ENCODE data around the gene IMMP1L.

The IMMP1L gene

GRCh38 chr11:31412946-31413345 lies 96.5 kb downstream of the IMMP1L start:
- TF ChIP-seq, protein P1, sequence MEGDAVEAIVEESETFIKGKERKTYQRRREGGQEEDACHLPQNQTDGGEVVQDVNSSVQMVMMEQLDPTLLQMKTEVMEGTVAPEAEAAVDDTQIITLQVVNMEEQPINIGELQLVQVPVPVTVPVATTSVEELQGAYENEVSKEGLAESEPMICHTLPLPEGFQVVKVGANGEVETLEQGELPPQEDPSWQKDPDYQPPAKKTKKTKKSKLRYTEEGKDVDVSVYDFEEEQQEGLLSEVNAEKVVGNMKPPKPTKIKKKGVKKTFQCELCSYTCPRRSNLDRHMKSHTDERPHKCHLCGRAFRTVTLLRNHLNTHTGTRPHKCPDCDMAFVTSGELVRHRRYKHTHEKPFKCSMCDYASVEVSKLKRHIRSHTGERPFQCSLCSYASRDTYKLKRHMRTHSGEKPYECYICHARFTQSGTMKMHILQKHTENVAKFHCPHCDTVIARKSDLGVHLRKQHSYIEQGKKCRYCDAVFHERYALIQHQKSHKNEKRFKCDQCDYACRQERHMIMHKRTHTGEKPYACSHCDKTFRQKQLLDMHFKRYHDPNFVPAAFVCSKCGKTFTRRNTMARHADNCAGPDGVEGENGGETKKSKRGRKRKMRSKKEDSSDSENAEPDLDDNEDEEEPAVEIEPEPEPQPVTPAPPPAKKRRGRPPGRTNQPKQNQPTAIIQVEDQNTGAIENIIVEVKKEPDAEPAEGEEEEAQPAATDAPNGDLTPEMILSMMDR (IDR thresholded peaks at IDR 0.05), result no peak
- H3K27ac ChIP-seq, result no peak overlapping the region
- no peak for DNase-seq (ENCODE audit: low spot score)
- H3K4me3 ChIP-seq, result no peak overlapping the region

DNA sequence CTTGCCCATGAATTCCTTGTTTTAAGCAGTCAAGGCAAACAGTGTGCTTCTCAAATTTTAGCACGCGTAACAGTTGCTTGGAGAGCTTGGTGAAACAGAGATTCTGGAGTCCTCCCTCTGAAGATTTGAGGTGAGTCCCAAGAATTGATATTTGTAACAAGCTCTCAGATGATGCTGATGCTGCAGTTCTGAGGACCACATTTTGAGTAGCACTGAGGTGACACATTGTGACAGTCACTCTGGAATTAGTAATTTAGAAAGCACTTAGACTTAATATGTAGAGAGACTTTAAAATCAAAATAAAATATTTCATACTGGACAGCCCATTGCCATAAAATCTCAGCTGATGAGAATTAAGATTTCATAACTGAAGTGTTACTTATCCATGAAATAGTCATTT lies 101.2 kb downstream of the IMMP1L start:
- Histone ChIP-seq H3K27ac (no peak overlapping the region), H3K4me3 (no peak overlapping the region)
- TF ChIP-seq, protein P1 (IDR thresholded peaks at IDR 0.05), result no peak
- DNase-seq (ENCODE audit: low spot score), result no peak

DNA sequence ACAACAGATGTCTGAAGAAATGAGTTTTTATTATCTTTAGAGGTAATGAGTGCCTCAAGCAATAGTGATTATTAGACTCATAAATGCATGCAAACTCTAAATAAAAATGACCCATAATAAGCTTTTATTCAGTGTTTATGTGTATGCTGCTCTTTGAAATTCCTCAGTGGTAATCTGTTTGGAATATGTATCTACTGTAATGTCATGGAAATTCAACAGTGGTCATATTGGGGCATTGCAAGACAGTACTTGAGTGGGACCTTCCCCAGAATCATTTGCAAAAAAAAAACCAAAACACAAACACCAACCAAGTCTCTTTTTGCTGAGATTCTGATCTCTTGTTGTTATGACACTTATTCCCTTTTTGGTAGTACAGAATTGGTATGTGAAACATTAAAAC lies 104.8 kb downstream of the IMMP1L start:
- TF ChIP-seq, protein P1 (IDR thresholded peaks at IDR 0.05), result no peak
- Histone ChIP-seq H3K27ac (no peak overlapping the region), H3K4me3 (no peak overlapping the region)
- no peak for DNase-seq (ENCODE audit: low spot score)

DNA sequence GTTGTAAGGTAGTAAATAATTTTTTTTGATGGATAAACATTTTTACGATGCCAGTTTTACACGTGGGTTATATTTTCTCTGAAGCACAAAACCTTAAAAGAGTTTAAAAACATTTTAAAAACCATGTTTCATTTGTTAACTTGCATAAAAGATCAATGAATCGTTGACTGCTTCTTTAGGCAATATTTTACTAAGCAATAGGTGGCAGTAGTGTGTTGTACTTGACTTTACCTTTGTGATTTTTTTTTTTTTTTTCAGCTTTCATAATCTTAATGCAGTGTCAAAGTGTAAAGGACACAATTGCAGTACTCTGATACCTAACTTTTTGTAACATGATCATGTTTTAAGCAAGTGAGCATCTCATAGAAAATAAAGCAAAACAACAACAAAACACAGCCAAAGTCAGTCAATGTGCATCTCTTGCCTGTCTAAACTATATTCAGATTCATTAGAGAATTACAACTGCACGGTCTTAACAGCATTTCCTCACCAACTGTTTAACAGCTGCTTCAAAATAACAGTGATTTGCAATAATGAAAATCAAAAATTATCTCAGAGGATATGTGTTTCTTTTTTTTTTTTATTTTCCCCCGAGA lies 112.1 kb downstream of the IMMP1L start:
- TF ChIP-seq, protein P1 (IDR thresholded peaks at IDR 0.05), result no peak
- no peak overlapping the region for H3K27ac ChIP-seq
- no peak overlapping the region for H3K4me3 ChIP-seq
- DNase-seq (ENCODE audit: low spot score), result no peak

- no peak overlapping the region for H3K27ac ChIP-seq
- no peak overlapping the region for H3K4me3 ChIP-seq
- DNase-seq (ENCODE audit: low spot score), result no peak
- TF ChIP-seq, protein P1 (IDR thresholded peaks at IDR 0.05), result no peak
Observed at GRCh38 chr11:31387379-31387778, 122.0 kb downstream of the IMMP1L start.

DNA sequence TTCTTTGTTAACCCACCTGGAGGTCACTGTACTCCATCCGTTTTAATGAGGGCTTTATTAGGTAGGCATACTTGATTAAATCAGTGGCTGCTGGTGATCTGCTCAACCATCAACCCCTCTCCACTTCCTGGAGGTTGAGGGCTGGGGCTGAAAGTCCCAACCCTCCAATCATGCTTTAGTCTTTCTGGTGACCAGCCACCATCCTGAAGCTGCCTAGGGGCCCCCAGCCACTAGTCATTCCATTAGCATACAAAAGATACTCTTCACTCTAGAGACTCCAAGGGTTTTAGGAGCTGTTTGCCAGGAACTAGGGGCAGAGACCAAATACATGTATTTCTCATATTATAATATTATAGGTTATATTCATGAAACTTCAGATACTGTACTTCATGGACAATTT lies 126.3 kb downstream of the IMMP1L start:
- Histone ChIP-seq H3K27ac (no peak overlapping the region), H3K4me3 (no peak overlapping the region)
- TF ChIP-seq, protein P1 (IDR thresholded peaks at IDR 0.05), result no peak
- DNase-seq (ENCODE audit: low spot score), result no peak

Data from coronary artery (tissue), 2 donors.